GM12801 (cell line): ENCODE results near the gene KCNJ6.

ENCODE experiments used
- CTCF ChIP-seq: IDR thresholded peaks from one replicate; pipeline ENCODE4 v1.5.1; 2011; ENCODE audit warnings: control low read depth; ENCODE audit not compliant: insufficient read length; ENCODE audit errors: extremely low read depth

The KCNJ6 gene

DNA sequence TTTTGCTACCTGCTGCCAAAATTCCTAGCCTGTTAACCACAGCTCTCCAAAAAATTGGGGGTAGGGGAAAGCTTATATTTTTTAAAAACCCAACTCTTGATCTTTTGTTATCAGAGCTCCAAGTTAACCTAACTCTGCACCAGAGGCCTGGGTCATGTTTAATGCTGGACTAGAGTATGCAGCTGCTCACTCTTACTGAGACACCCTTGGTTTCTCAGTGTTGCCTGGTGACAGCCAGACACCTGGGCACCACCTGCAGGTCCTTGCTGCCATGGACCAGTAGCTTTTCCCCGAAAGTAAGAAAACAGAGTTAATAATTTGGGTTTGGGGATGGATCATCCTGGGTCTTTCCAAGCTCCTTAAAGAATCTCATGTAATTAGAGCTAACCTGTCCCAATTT is 30.1 kb downstream of the KCNJ6 start:
- no peak for TF ChIP-seq CTCF

DNA sequence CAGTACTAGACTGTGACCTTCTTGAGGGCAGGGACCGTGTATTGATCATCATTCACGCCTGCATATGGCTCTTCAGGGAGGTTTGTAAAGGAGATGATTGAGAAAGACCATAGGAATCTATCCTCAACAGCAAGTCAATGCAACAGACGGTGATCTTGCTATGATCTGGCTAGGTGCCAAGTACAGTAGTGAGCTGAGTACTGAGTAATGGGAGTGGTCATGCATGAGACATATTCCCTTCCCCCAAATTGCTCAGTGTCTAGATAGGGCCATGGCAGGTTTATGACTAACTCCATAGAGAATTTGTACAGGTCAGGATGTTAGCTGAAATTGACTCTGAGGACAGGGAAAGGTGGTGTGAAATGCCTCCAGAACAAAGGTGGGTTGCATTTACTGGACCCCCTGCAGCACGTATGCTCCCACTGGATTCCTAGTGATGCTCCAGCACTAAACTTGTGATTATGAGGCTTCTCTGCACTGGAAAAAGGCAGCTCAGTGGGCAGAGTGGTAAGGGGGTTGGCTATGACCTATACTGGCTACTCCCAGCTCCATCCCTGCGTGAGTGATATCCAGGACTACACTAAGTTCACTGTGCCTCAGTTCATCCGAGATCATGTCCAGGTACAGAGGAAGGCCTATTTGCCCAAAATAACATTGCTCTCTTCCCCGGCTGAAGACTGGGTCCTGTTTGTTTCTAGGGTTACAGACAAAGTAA is 37.2 kb downstream of the KCNJ6 start:
- no peak for TF ChIP-seq CTCF

DNA sequence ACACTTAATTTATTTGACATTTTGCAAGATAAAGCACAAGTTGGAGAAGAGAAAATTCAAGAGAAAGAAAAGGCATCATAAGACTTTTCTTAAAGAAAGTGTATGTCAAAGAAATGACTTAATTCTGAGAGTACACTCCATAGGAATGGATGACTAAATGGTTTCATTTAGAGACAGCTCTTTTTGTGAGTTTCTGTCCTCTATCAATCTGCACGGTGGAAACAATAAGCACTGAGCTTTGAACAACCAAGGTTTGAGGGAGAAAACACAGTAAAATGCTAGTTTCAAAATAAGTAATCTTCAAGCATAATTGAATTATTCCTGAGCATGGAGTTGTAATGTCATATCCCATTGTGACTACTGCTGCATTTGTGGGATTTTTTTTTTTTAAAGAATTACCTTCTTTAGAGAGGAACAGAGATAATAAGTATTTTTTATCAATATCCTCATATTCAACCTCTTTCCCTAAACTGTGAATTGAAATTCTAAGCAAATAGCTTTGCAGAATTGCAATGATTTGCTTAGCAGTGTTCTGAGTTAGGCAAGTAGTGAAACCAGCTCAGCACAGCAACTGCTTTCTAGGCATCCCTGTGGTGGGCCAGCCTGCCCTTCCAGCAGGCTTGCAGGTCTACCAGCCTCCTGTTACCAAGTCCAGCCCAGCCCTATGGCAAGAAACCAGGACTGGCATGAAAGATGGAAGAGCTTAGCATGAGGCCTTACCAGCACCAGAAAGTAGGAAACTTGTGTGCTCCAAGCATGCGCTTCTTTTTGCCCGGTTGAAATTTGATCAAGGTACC is 38.2 kb downstream of the KCNJ6 start:
- no peak for TF ChIP-seq CTCF

- TF ChIP-seq CTCF, result no peak
Measured at GRCh38 chr21:37877171-37877570, 39.1 kb downstream of the KCNJ6 start.

GRCh38 chr21:37876561-37876960 is 39.7 kb downstream of the KCNJ6 start:
- no peak for TF ChIP-seq CTCF

DNA sequence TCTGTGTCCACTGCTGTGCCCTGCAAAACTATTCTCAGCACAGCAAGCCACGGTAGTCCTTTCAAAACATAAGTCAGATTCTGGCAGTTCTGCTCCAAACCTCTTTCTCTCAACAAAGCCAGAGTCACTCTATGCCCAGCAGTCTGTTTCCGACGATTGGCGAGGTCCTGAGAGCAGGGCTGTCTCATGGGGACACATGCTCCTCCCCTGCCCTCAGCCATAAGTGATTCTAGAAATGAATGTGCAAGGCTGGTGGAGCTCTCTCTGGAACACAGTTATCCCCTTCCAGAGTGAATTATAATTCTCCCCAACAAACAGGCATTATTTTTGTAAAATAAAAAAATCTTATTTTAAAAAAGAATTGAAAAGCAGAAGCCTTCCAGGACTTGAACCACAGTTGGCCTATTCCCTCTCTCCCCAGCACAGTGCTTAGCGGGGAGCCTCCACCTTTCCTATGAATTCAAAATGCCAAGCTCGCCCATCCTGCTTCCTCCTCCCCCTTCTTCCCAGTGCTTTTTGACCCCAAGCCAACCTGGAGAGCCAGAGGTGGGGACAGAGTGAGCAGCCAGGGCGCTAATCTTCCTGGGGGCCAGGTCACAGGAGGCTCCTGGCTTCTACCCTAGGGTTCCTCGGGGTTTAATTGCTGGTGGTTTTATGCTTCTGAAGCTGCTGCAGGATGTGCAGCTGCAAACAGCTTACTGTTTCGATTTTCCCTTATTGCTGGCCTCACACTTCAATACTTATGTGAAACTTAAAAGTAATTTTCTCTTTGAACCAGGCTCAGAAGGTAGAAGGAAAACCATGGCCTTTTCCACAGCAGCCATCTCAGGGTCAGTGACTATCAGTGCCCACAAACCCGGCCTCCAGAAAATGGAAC is 41.1 kb downstream of the KCNJ6 start:
- TF ChIP-seq CTCF, result no peak

GRCh38 chr21:37874481-37874880 is 41.8 kb downstream of the KCNJ6 start:
- TF ChIP-seq CTCF, result no peak
